Ecto neural progenitor cell (in vitro differentiated cells): ENCODE measurements around the gene MYL7.
"Not testable (repeated sequence)": the region's sequence is repeated elsewhere in the genome, so short reads cannot be mapped to it uniquely, and the experiment has no call there.

Source experiments
- DNase-seq: peaks from one replicate; pipeline ENCODE4 v3.0.0-alpha.2; 2018; ENCODE audit warnings: low spot score

MYL7 gene

GRCh38 chr7:44171901-44172300 lies 30.8 kb upstream of the MYL7 start:
- DNase-seq: not testable (repeated sequence)

GRCh38 chr7:44167920-44168319 lies 26.8 kb upstream of the MYL7 start:
- DNase-seq: no peak

- DNase-seq: no peak
Measured at GRCh38 chr7:44163591-44163990, 22.5 kb upstream of the MYL7 start.

- DNase-seq: no peak
Measured at GRCh38 chr7:44162785-44163395, 21.8 kb upstream of the MYL7 start.

- DNase-seq: no peak
Measured at GRCh38 chr7:44162179-44162578, 21.0 kb upstream of the MYL7 start.

- DNase-seq: no peak
Measured at GRCh38 chr7:44161371-44161770, 20.2 kb upstream of the MYL7 start.

- no peak for DNase-seq
Measured at GRCh38 chr7:44159824-44160630, 18.9 kb upstream of the MYL7 start.

GRCh38 chr7:44158873-44159631 lies 17.9 kb upstream of the MYL7 start:
- DNase-seq: no peak

- DNase-seq: no peak
Measured at GRCh38 chr7:44158096-44158872, 17.2 kb upstream of the MYL7 start.

- no peak for DNase-seq
Measured at GRCh38 chr7:44157116-44158080, 16.3 kb upstream of the MYL7 start.

GRCh38 chr7:44156453-44157010 lies 15.4 kb upstream of the MYL7 start:
- DNase-seq: no peak

- DNase-seq: no peak
Measured at GRCh38 chr7:44155191-44156185, 14.4 kb upstream of the MYL7 start.

- DNase-seq: no peak
Measured at GRCh38 chr7:44154703-44155102, 13.6 kb upstream of the MYL7 start.

- DNase-seq: no peak
Measured at GRCh38 chr7:44153948-44154335, 12.8 kb upstream of the MYL7 start.

- no peak for DNase-seq
Measured at GRCh38 chr7:44152971-44153947, 12.1 kb upstream of the MYL7 start.

GRCh38 chr7:44151956-44152355 lies 10.8 kb upstream of the MYL7 start:
- DNase-seq: peak; percentile 27

- DNase-seq: peak; percentile 36
Measured at GRCh38 chr7:44150966-44151941, 10.1 kb upstream of the MYL7 start.
